Stimulated activated naive CD8-positive, alpha-beta T cell treated with anti-CD3 and anti-CD28 coated beads, Interleukin-15, Interleukin-2, amounts not matched to agents 100 ng/mL and 50 ng/mL, for 24 hours (primary cell): ENCODE results near the gene TMEM169.

Source experiments
- H3K27ac Mint-ChIP-seq: one replicate; pipeline ENCODE4 v1.8.0; 2021; ENCODE audit warnings: mild to moderate bottlenecking, mixed read lengths
- H3K27me3 Mint-ChIP-seq: one replicate; pipeline ENCODE4 v1.8.0; 2021; ENCODE audit warnings: mixed read lengths
- H3K36me3 Mint-ChIP-seq: one replicate; pipeline ENCODE4 v1.8.0; 2021; ENCODE audit warnings: low read depth, mixed read lengths
- H3K4me1 Mint-ChIP-seq: one replicate; pipeline ENCODE4 v1.8.0; 2021; ENCODE audit warnings: low read depth, mixed read lengths
- H3K4me3 Mint-ChIP-seq: one replicate; pipeline ENCODE4 v1.8.0; 2021; ENCODE audit warnings: mild to moderate bottlenecking, mixed read lengths
- H3K9me3 Mint-ChIP-seq: one replicate; pipeline ENCODE4 v1.8.0; 2021; ENCODE audit warnings: mixed read lengths

The TMEM169 gene

DNA sequence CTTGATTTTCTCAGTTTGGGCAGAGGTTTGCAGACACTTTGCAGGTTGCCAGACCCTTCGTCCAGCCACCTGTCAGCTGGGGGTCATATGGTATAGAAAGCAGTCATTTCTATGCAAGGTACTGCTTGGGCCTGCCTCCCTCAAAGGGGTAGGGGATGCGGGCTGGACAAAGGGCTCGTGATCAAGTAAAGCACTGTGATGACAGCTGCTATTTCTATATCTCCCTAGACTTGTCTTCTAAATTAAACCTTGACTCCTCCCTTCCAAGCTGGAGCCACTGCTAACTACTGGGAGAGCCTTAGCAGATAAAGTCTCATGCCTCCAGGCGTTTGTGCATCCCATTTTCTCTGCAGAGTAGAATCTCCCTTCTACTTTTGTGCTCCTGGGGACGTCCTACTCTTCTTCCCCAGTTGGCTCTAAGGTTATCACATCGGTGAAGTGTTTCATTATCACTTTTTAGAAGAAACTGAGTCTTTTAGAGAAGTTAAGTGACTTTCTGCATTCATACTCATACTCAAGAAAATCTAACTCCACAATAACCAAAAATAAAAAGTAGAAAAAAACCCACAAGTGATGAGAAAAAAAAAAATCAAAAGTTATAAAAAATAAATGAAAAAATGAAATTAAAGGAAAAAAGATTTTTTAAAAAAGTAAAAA is 26.7 kb downstream of the TMEM169 start:
- no peaks in the 10 kb centered on the region for H3K9me3 Mint-ChIP-seq
- peaks cover 46% of the 10 kb centered on the region for H3K36me3 Mint-ChIP-seq
- peak overlapping the region; percentile 100 for H3K27ac Mint-ChIP-seq
- peaks cover 45% of the 10 kb centered on the region for H3K4me1 Mint-ChIP-seq
- peaks cover 3% of the 10 kb centered on the region for H3K27me3 Mint-ChIP-seq
- peak overlapping the region; percentile 98 for H3K4me3 Mint-ChIP-seq

DNA sequence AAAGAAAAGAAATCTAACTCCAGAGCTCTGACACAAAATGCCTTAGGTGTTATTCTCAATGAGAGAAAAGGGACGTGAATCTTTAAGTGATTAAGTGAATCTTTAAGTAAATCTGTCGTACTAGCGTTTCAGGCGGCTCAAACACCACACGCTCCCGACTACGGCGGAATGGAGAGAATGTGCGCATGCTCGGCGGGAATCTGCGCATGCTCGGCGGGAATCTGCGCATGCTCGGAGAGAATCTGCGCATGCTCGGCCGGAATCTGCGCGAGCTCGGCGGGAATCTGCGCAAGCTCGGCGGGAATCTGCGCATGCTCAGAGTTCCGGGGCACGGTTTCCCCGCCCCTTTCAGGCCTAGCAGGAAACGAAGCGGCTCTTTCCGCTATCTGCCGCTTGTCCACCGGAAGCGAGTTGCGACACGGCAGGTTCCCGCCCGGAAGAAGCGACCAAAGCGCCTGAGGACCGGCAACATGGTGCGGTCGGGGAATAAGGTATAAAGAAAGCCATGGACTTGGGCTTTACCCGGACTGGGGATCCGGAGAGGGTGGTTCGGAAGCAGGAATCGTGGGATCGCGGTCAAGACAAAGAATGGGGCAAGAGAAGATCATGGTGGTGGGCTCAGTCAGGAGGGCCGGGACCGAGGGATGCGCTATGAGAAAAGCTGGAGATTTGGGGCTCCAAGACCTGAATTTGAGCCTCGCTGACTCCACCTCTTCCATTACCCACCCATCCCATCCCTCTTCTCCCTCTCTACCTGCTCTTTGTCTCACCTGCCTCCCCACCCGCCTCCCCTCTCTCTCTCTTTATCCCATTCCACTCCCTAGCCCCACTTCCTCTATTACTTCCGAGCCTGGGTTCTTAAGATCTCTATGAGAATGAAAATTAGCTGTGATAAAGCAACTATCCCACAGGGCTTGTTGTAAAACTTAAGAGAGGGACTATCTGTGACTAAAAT is 27.5 kb downstream of the TMEM169 start, which contains the start of gene XRCC5:
Gene XRCC5 (plus strand): TSS at position 382 of the 955 bp plus-strand sequence. CDS start 89 bp downstream, at position 471.
- peak within 1 kb of the TSS; percentile 100 for H3K27ac Mint-ChIP-seq
- H3K4me1 Mint-ChIP-seq, result peaks cover 53% of the 10 kb centered on the region
- H3K9me3 Mint-ChIP-seq, result no peaks in the 10 kb centered on the region
- H3K36me3 Mint-ChIP-seq, result peaks cover 54% of the 10 kb centered on the region
- peak within 1 kb of the TSS; percentile 98 for H3K4me3 Mint-ChIP-seq
- peaks cover 3% of the 10 kb centered on the region for H3K27me3 Mint-ChIP-seq

DNA sequence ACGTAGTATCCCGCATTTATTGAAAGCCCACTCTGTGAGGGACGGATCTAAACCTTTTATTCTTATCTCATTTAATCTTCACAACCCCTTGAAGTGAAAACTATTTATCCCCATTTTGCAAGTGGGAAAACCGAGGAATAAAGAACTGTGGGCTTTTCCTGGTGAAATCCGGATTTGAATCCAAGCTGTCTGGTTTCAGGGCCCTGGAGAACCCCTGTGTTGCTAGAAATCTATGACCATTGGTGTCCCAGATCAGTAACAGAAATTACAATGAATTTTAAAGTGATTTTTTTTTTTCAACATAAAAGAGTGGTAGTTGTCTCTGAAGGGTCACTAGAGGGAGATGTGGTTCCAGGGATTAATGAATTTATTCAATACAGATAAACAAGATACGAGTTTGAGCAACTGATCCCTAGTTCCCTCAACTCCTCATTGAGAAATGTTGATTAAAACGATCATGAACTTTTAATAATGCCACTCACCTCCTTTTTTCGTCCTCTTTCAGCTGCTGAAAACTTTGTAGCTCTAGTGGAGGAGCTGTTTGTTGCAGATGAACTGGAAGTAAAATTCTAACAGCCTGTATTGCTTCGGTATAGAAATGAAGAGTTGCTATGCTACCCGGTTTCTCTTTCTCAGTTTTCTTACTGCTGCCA is 28.4 kb downstream of the TMEM169 start:
- Mint-ChIP-seq H3K27ac (peak overlapping the region; percentile 100), H3K4me3 (peak overlapping the region; percentile 98), H3K4me1 (peaks cover 62% of the 10 kb centered on the region), H3K36me3 (peaks cover 62% of the 10 kb centered on the region), H3K27me3 (peaks cover 3% of the 10 kb centered on the region), H3K9me3 (no peaks in the 10 kb centered on the region)

DNA sequence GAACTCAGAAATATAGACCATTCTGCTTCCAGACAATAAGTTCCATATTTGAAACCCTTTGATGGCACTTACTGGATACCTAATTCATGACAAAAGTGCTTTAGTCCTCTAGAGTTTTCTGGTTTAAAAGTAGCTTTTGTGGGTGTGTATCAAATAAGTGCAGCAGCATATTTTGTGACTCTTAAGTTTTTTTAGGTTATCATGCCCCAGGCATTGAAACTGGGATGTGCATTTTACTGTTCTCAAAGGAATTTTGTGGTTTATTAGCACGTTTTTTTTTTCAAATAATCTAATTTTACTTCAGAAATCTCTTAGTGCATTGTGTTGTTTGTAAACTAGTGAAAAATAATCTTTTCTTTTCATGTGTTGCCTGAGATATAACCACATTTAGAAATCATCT is 28.9 kb downstream of the TMEM169 start:
- H3K27ac Mint-ChIP-seq, result peak overlapping the region; percentile 100
- H3K36me3 Mint-ChIP-seq, result peaks cover 68% of the 10 kb centered on the region
- peak overlapping the region; percentile 98 for H3K4me3 Mint-ChIP-seq
- peaks cover 67% of the 10 kb centered on the region for H3K4me1 Mint-ChIP-seq
- peaks cover 3% of the 10 kb centered on the region for H3K27me3 Mint-ChIP-seq
- H3K9me3 Mint-ChIP-seq, result no peaks in the 10 kb centered on the region

DNA sequence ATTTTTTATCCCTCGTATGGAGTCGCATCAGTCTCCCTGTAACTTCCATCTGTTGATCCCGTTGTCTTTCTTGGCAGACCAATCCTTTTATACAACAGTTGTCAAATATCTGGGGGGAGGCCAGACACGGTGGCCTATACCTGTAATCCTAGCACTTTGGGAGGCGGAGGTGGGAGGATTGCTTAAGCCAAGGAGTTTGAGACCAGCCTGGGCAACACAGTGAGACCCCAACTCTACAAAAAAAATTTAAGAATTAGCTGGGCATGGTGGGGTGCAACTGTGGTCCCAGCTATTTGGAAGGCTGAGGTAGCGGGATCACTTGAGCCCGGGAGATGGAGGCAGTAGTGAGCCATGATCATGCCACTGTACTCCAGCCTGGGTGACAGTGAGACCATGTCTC is 29.4 kb downstream of the TMEM169 start:
- Mint-ChIP-seq H3K36me3 (peaks cover 70% of the 10 kb centered on the region), H3K4me1 (peaks cover 72% of the 10 kb centered on the region), H3K27ac (peak overlapping the region; percentile 82)

DNA sequence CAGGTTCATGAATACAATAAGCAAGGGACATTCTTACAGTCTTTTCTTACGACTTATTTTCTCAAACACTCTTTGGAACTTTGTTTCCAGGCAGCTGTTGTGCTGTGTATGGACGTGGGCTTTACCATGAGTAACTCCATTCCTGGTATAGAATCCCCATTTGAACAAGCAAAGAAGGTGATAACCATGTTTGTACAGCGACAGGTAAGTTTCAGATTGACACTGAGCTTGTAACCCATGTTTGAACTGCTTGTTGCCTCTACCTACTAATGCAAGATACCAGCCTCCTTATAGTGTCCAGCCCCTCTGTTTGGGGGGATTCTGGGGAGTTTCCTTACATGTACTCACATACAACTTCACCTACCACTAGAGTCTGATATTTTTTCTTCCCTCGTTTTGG is 31.2 kb downstream of the TMEM169 start:
- no peaks in the 10 kb centered on the region for H3K9me3 Mint-ChIP-seq
- H3K4me3 Mint-ChIP-seq, result peak overlapping the region; percentile 98
- H3K27ac Mint-ChIP-seq, result peak overlapping the region; percentile 94
- H3K36me3 Mint-ChIP-seq, result peaks cover 88% of the 10 kb centered on the region
- peaks cover 90% of the 10 kb centered on the region for H3K4me1 Mint-ChIP-seq
- peaks cover 3% of the 10 kb centered on the region for H3K27me3 Mint-ChIP-seq

More for the DNA sequence above, 29.4 kb downstream of the TMEM169 start:
- Mint-ChIP-seq H3K27me3 (peaks cover 3% of the 10 kb centered on the region), H3K9me3 (no peaks in the 10 kb centered on the region), H3K4me3 (peak overlapping the region; percentile 98)

DNA sequence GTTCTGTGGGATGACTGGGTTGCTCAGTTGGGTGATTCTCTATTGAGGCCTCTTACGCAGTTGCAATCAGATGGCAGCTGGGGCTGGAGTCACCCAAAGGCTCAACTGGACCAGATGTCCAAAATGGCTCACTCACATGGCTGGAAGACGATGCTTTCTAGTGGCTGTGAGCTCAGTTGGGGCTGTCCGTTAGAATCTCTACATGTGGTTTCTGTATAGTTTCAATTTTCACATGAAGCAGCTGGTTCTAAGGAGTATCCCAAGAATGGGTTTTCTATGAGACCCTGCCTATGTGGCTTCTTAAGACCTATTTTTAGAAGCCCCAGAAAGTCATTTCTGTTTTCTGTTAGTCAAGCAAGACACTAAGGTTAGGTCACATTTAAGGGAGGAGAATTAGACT is 31.9 kb downstream of the TMEM169 start:
- peak overlapping the region; percentile 94 for H3K27ac Mint-ChIP-seq

DNA sequence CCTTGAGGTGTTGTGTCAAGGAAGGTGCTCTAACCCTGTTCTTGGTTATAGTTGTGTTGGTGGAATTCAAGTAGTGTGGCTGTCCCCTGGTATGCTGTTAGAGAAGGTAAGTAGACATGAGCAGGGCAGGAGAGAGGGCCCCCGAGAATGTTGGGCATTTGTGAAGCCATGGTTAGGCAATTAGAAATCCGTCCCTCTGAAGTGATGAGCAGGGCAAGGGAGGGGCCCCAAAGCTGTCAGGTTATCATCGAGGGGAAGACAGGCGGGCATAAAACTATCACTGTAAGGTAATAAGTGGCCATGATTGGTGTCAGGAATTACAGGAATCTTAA is 32.6 kb downstream of the TMEM169 start:
- Mint-ChIP-seq H3K9me3 (no peaks in the 10 kb centered on the region), H3K27me3 (no peaks in the 10 kb centered on the region), H3K4me3 (peak overlapping the region; percentile 98)

More for the DNA sequence above, 31.9 kb downstream of the TMEM169 start:
- Mint-ChIP-seq H3K4me1 (peaks cover 94% of the 10 kb centered on the region), H3K4me3 (peak overlapping the region; percentile 98), H3K9me3 (no peaks in the 10 kb centered on the region), H3K36me3 (peaks cover 95% of the 10 kb centered on the region), H3K27me3 (peaks cover 3% of the 10 kb centered on the region)

DNA sequence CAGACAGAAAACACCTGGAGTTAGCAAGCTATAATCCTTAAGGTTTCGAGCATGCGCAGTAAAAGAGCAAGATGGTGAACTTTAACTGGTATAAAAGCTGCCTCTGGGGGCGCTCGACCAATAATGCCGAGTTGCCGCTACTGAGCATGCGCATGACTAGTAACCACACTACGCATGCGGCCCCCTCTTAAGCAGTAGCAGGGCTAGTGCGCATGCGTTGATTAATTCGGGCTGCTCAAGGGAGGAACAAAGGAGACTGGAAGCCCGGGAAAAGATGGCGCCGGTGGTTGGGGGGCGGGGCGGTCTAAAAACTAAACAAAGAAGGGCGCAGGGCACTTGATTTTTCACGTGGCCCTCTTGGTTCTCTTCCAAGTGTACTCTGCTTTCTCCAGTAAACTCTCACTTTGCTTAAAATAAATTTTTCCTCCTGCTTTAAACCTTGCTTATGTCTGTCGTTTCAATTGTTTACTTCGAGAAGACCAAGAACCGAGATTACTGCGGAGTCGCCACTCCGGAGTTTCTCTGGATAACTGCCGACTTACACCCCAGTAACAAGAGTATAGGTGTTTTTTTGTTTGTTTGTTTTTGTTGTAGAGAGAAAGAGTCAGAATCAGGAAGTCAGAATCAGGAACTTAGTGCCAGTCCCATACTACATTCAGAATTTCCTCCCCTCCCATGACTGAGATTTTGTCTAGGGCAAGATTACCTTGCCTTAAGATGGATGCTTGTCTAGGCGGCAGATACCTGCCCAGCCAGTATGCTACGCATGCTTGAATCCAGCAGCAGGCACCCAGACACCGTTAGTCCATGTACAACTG is 33.2 kb downstream of the TMEM169 start:
- H3K36me3 Mint-ChIP-seq, result peaks cover 98% of the 10 kb centered on the region
- H3K27me3 Mint-ChIP-seq, result no peaks in the 10 kb centered on the region
- H3K4me1 Mint-ChIP-seq, result peaks cover 99% of the 10 kb centered on the region
- H3K9me3 Mint-ChIP-seq, result no peaks in the 10 kb centered on the region
- peak overlapping the region; percentile 94 for H3K27ac Mint-ChIP-seq
- peak overlapping the region; percentile 98 for H3K4me3 Mint-ChIP-seq

More for the DNA sequence above, 32.6 kb downstream of the TMEM169 start:
- peaks cover 94% of the 10 kb centered on the region for H3K4me1 Mint-ChIP-seq
- peak overlapping the region; percentile 94 for H3K27ac Mint-ChIP-seq
- H3K36me3 Mint-ChIP-seq, result peaks cover 97% of the 10 kb centered on the region

DNA sequence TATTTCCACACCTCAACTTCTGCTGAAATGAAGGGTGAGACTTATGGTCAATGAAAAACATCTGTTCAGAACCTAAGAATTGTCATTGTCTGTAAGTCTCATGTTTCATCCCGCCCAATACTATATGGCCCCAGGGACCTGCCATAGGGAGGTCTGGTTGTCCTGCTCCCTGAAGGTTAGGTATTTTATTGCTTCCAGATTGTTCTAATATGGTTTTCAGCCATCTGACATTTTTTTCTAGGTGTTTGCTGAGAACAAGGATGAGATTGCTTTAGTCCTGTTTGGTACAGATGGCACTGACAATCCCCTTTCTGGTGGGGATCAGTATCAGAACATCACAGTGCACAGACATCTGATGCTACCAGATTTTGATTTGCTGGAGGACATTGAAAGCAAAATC is 34.7 kb downstream of the TMEM169 start:
- H3K4me1 Mint-ChIP-seq, result peaks cover 100% of the 10 kb centered on the region
- H3K4me3 Mint-ChIP-seq, result peak overlapping the region; percentile 56
- H3K27me3 Mint-ChIP-seq, result no peaks in the 10 kb centered on the region
- peak overlapping the region; percentile 84 for H3K27ac Mint-ChIP-seq
- H3K9me3 Mint-ChIP-seq, result no peaks in the 10 kb centered on the region
- peaks cover 98% of the 10 kb centered on the region for H3K36me3 Mint-ChIP-seq

DNA sequence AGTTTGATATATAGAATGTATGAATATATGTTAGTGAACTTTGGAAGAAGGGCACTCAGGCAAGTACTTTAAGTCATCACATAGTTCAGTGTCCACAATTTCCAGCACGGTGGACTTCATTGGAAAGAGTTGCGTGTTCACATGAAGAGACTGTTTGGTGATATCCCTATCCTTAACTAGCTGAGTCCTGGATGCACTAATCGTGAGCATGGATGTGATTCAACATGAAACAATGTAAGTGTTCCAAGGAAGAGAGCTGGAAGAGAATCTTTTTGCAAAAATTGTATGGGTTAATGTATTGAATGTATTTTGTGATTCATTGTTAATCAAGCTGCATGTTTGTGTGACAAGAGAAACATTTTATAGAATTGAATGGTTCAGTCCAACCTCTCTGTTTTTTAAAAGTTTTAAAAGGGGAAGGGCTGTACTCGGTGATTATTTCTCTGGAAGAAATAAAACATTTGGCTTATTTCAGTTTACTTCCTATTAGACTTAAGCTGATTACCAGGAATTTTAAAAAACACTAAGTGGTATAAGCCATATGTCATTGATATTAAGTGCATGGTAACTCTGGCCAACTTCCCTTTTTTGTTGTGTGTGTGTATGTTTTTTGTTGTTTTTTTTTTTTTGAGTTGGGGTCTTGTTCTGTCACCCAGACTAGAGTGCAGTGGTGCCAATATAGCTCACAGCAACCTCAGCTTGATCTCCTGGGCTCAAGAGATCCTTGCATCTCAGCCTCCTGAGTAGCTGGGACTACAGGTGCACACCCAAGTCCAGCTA is 36.0 kb downstream of the TMEM169 start:
- peak overlapping the region; percentile 56 for H3K4me3 Mint-ChIP-seq
- H3K9me3 Mint-ChIP-seq, result no peaks in the 10 kb centered on the region
- H3K36me3 Mint-ChIP-seq, result peaks cover 98% of the 10 kb centered on the region
- no peaks in the 10 kb centered on the region for H3K27me3 Mint-ChIP-seq
- peak overlapping the region; percentile 95 for H3K27ac Mint-ChIP-seq
- peaks cover 100% of the 10 kb centered on the region for H3K4me1 Mint-ChIP-seq

DNA sequence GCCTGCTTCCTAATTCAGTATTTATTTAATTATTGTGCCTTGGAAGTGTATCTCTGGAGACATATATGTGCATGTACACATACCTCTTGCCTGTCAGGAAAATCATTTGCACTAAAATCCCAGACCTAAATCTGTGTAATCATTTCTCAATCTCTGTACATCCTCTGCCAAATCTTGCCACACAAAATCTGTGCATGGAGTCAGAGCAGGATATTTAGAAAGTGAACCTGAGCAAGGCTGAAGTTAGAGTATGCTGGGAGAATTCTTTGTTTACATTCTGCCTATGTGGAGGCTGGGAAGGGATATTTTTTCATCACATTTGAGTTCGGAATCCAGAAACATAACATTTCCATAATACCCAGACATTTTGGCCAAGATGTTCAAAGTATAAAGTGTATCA is 36.8 kb downstream of the TMEM169 start:
- Mint-ChIP-seq H3K4me3 (peak overlapping the region; percentile 44), H3K36me3 (peaks cover 98% of the 10 kb centered on the region), H3K4me1 (peaks cover 95% of the 10 kb centered on the region), H3K27ac (peak overlapping the region; percentile 95), H3K27me3 (no peaks in the 10 kb centered on the region), H3K9me3 (no peaks in the 10 kb centered on the region)

DNA sequence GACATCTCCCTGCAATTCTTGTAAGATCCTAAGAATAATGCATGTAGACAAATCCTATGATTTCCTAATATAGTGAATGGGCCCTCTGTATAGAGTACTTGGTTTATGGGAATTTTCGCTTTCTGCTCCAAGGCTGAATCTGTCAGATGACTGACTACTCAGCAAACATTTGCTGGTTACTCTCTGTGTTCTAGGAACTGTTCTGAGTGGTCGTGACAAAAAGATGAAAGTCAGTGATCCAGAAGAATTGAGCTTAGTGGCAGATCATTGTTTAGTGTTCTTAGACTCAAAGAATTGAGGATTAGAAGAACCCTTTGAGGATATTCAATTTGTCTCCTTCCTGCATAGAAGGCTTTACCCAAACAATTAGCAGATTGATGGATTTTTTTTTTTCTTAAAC is 37.4 kb downstream of the TMEM169 start:
- Mint-ChIP-seq H3K36me3 (peaks cover 98% of the 10 kb centered on the region), H3K27me3 (no peaks in the 10 kb centered on the region), H3K4me1 (peaks cover 92% of the 10 kb centered on the region), H3K27ac (peak overlapping the region; percentile 95), H3K4me3 (peak overlapping the region; percentile 44), H3K9me3 (no peaks in the 10 kb centered on the region)
